NCI-H345 treated with DMSO at 0.1 percent for 48 hours (cell line): ENCODE measurements around the gene TTC9B.

Source experiments
- DNase-seq: peaks from one replicate; lab custom pipeline; 2025; ENCODE audit not compliant: unreplicated experiment; lab: John Stamatoyannopoulos, UW

Gene TTC9B

DNA sequence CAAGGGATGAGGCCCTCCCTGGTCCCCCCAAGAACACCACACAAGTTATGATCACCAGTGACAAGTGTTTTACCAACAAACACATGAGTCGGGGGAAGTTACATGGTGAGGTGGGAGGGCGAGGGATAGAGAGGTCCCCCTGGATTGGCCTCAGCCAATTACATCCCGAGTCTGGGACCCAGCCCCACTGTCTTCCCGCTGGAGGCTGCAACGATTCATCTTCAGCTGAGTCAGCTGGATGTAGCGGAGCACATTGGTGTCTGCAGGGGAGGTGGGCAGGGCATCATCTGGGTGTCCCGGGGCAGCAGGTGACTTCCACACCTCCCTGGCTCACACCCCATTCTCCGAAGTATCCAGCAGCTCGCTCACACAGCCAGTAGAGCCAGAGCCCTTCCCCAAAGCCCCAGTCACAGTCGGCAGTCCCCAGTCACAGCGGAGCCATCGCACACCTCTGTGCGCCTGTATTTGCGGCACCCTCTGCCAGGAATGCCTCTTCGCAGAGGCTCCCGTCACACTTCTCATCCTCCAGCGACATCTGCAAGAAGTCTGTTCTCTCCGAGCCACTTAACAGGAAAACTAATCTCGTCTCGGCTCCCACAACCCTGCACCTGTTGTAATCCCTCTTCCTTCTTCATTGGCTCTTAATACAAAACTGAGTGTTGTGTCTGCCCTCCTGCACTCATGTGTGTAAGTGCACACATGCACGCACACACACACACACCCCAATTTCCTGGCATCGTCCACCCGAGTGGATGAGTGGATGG, 2.0 kb downstream of the TTC9B start:
- DNase-seq = no peak

DNA sequence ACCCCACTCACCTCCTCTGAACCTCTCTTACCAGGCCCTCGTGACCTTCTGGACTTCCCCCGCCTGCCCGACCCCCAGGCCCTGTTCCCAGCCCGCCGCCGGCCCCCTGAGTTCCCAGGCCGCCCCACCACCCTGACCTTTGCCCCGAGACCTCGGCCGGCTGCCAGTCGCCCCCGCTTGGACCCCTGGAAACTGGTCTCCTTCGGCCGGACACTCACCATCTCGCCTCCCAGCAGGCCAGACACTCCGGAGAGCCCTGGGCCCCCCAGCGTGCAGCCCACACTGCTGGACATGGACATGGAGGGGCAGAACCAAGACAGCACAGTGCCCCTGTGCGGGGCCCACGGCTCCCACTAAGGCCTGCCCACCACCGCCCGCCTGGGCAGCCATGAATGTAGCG, 3.2 kb downstream of the TTC9B start:
- no peak for DNase-seq

GRCh38 chr19:40213882-40214570, 4.2 kb downstream of the TTC9B start:
- DNase-seq = no peak

- no peak for DNase-seq
Observed at GRCh38 chr19:40213251-40213829, 4.8 kb downstream of the TTC9B start.

DNA sequence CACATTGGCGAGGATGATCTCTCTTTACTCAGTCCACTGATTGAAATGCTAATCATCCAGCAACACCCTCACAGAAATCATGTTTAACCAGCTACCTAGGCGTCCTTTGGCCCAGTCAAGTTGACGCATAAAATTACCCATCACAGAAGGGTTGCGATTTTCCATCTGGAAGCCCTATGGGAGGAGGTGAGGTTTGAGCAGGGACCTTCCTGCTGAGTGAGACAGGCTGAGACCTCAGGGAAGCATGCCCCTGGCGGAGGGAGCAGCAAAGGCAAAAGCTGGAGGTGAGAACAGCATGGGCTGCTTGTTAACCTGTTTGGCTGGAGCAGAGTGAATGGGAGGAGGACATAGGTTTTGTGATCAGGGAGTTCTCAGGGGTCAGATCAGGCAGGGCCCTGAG, 7.3 kb downstream of the TTC9B start:
- DNase-seq = no peak

GRCh38 chr19:40208602-40209001, 9.6 kb downstream of the TTC9B start:
- no peak for DNase-seq

DNA sequence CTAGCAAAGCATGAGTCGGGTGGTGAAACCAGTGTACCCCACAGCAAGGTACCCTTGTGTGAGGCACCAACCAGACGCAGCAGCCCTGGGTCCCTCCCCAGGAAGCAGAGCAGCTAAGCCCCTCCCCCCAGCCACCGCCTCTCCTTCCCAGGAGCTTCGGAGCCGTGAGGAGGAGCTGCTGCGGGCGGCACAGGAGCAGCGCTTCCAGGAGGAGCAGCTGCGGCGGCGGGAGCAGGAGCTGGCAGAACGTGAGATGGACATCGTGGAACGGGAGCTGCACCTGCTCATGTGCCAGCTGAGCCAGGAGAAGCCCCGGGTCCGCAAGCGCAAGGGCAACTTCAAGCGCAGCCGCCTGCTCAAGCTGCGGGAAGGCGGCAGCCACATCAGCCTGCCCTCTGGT, 12.4 kb downstream of the TTC9B start:
- DNase-seq = no peak

GRCh38 chr19:40204381-40204780, 13.8 kb downstream of the TTC9B start:
- DNase-seq = no peak

GRCh38 chr19:40200341-40201099, 17.7 kb downstream of the TTC9B start:
- DNase-seq = no peak

GRCh38 chr19:40198272-40198990, 19.8 kb downstream of the TTC9B start:
- DNase-seq = no peak

DNA sequence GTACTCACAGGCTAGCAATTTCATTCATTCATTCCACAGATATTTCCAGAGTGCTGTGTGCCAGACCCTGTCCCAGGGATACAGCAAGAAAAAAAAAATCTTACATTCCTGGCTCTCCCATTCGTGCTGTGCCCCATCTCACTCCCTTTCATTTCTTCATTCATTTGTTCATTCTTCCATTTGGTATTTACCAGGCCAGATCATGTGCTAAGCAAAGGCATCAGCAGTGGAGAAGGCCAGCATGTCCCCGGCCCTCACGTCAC, 24.7 kb downstream of the TTC9B start:
- no peak for DNase-seq

- DNase-seq = no peak
Observed at GRCh38 chr19:40192758-40193586, 25.2 kb downstream of the TTC9B start.

DNA sequence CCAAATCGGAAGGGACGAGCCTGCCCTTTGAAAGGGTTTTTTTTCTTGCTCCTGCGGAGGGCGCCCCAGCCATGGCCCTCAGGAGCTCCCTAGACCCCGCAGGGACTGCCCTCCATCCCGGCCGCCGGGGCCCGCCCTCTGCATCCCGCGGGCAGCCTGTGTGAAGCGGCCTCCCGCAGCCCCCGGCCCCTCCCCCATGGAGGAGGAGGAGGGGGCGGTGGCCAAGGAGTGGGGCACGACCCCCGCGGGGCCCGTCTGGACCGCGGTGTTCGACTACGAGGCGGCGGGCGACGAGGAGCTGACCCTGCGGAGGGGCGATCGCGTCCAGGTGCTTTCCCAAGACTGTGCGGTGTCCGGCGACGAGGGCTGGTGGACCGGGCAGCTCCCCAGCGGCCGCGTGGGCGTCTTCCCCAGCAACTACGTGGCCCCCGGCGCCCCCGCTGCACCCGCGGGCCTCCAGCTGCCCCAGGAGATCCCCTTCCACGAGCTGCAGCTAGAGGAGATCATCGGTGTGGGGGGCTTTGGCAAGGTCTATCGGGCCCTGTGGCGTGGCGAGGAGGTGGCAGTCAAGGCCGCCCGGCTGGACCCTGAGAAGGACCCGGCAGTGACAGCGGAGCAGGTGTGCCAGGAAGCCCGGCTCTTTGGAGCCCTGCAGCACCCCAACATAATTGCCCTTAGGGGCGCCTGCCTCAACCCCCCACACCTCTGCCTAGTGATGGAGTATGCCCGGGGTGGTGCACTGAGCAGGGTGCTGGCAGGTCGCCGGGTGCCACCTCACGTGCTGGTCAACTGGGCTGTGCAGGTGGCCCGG, 26.1 kb downstream of the TTC9B start:
- no peak for DNase-seq

DNA sequence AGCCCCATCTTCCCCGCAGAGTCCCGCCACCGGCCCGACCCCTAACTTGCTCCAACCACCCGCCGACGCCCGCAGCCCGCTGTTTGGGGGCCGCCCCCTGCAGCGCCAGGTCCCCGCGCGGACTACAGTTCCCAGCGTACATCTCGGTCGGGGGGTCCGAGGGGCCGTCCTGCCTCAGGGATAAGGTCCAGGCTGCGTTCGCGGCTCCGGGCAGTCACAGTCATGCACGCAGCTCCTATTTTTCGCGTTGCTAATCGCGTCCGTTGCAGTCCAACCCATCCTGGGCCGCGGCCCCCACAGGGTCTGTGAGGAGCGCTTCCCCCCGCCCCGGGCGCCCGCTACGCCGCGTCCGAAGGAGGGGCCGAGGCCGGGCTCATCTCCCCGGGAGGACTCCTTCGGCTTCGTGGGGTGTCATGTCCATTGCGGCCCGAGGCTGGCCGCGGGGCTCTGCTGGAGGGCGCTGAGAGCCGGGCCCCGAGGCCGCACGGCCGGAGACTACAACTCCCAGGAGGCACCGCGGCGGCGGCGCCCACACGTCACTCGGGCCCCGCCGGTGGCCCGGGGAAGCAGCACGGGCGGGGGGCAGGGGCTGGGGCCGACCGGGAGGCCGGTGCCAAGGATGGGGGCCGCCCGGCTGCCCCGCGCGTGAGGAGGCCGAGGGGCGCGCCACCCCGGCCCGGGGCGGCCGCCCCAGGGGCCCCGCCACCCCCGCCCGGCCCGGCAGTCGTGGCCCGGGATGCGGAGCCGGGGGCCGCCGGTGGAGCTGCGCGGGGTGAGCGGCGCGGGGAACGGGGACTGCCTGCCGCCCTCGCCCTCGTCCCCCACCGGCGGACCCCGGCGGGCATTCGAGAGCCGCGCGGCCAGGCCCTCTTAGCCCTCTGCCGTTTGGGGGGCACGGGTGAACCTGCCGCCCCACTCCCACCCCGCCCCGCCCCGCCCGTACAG, 27.0 kb downstream of the TTC9B start, which contains the start of gene MAP3K10:
Gene MAP3K10 (plus strand): TSS at position 536 of the 945 bp plus-strand sequence. CDS start 606 bp downstream, outside the sequence.
- DNase-seq = peak; percentile 75

DNA sequence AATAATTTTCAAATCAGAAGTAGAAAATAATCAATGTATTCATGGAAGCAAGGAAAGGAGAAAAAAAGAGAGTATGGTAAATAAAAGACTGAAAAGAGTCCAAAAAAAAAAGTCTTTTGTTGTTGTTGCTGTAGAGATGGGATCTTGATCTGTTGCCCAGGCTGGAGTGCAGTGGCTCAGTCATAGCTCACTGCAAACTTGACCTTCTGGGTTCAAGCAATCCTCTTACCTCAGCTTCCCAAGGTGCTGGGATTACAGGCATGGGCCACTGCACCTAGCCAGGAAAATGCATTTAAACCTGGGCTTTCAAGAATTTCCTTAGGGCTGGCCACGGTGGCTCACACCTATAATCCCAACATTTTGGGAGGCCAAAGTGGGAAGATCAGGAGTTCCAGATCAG, 33.9 kb downstream of the TTC9B start:
- no peak for DNase-seq

DNA sequence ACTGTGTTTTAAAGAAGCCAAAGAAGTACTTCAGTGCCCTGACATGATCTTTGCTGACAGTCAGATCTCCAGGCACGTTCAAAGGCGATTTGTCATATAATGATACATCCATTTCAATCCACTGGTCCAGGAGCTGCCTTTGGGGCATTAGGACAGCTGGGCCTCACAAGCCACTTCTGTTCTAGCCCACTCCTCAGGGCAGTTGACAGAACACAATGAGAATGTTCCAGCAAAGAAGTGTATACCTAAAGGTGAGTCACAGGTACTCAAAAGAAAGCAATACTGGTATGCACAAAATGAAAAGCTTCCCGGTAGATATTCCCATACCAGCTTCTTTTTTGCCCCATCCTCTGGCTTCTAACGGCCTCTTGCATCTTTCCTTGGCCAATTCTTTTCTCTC, 39.4 kb downstream of the TTC9B start:
- DNase-seq = no peak

DNA sequence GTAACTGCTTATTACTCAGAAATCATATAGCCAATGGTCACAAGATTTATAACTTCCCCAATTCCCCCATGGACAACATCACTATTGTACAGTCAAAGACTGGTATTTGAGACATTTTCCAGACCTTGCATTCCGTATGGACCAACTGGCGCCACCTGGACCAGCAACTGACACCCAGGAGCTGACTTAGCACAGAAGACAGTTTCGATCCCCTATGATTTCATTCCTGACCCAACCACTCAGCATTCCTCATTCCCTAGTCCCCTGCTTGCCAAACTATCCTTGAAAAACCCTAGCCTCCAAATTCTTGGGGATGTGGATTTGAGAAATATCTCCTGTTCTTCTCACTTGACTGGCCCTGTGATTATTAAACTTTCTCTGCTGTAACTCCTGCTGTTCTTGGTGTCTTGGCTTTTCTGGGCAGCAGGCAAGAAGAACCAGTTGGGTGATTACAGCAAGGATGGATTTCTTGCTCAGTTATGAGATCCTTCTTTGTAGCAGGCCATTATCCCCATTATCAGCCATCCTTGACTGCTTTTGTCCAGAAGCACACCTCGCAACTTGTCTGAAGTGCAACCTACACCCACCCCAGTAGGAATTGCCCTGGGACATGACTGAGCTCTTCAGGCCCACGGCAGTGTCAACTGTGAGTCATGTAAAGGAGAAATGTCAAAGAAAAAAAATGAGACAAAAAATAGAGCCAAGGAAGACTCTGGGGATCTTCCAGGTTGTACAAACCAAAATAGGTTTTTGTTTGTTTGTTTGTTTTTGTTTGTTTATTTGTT, 40.7 kb downstream of the TTC9B start:
- DNase-seq = no peak
